Stimulated activated CD4-positive, alpha-beta T cell treated with anti-CD3 and anti-CD28 coated beads, Interleukin-12 subunit alpha, Interleukin-12 subunit beta, amount 100 ng/mL, for 24 hours (primary cell): ENCODE results near the gene CEP55.
"Not testable (repeated sequence)": the region's sequence is repeated elsewhere in the genome, so short reads cannot be mapped to it uniquely, and the experiment has no call there.

Source experiments
- DNase-seq, 2 experiments: peaks; one replicate each; pipeline ENCODE4 v3.0.0-alpha.2; 2020; ENCODE audit warnings: low read depth in 2 of 2

CEP55 gene

GRCh38 chr10:93496322-93497041 is at the start of gene CEP55:
CEP55 (plus strand) TSS chr10:93496612; CDS start chr10:93500052, 3,440 bp downstream.
- DNase-seq: peak; percentile 92 to 93

GRCh38 chr10:93447019-93447418 is 49.4 kb upstream of the CEP55 start:
- DNase-seq: no peak

GRCh38 chr10:93447970-93448369 is 48.4 kb upstream of the CEP55 start:
- no peak for DNase-seq

- DNase-seq: no peak
Observed at GRCh38 chr10:93451244-93451947, 45.0 kb upstream of the CEP55 start.

- DNase-seq: no peak
Observed at GRCh38 chr10:93452143-93452542, 44.3 kb upstream of the CEP55 start.

- no peak for DNase-seq
Observed at GRCh38 chr10:93454146-93454545, 42.3 kb upstream of the CEP55 start.

- no peak for DNase-seq
Observed at GRCh38 chr10:93454736-93455135, 41.7 kb upstream of the CEP55 start.

GRCh38 chr10:93456480-93456879 is 39.9 kb upstream of the CEP55 start:
- no peak for DNase-seq

GRCh38 chr10:93457511-93457910 is 38.9 kb upstream of the CEP55 start:
- no peak for DNase-seq

GRCh38 chr10:93458821-93459257 is 37.6 kb upstream of the CEP55 start:
- no peak for DNase-seq

- DNase-seq: no peak
Observed at GRCh38 chr10:93459466-93459865, 36.9 kb upstream of the CEP55 start.

GRCh38 chr10:93461109-93461806 is 35.2 kb upstream of the CEP55 start:
- no peak for DNase-seq

GRCh38 chr10:93461807-93462178 is 34.6 kb upstream of the CEP55 start:
- no peak for DNase-seq

GRCh38 chr10:93462371-93462770 is 34.0 kb upstream of the CEP55 start:
- no peak for DNase-seq

GRCh38 chr10:93462881-93463280 is 33.5 kb upstream of the CEP55 start:
- peak in 1 of 2 experiments; percentile 37 for DNase-seq

- DNase-seq: no peak
Observed at GRCh38 chr10:93463723-93464476, 32.5 kb upstream of the CEP55 start.

GRCh38 chr10:93464776-93465388 is 31.5 kb upstream of the CEP55 start:
- no peak for DNase-seq

GRCh38 chr10:93465806-93466675 is 30.4 kb upstream of the CEP55 start:
- DNase-seq: no peak

GRCh38 chr10:93467635-93468034 is 28.8 kb upstream of the CEP55 start:
- DNase-seq: not testable (repeated sequence)

GRCh38 chr10:93468461-93469213 is 27.8 kb upstream of the CEP55 start:
- no peak for DNase-seq
